Upper lobe of left lung (tissue), 6 donors: ENCODE data around the gene SMYD5. TPM values are rescaled to one million over a fixed set of nuclear protein-coding genes. Genes with fewer than 3 reads are reported as not detected.
A peak's percentile ranks its signal among the peaks of the same experiment; 100 is the strongest.

ENCODE experiments used
- ATAC-seq, 2 donors: fragments of 200-7000 bp; cut with Tn5 transposase; one replicate each; pipeline ENCODE4 v1.9.1; 2022; ENCODE audit warnings: mild to moderate bottlenecking in 2 of 2, moderate library complexity in 2 of 2; ENCODE audit not compliant: low FRiP score in 2 of 2
- DNase-seq, 2 donors: peaks; one replicate each; pipeline ENCODE4 v3.0.0-alpha.2; 2019 to 2020
- H3K27ac ChIP-seq, 4 donors: fragments of 200-600 bp; sonication (generic); one replicate each; pipeline ENCODE4 v1.5.1; 2016 to 2019
- H3K27me3 ChIP-seq, 4 donors: fragments of 200-600 bp; sonication (generic); one replicate each; pipeline ENCODE4 v1.5.1; 2017 to 2019
- H3K36me3 ChIP-seq, 4 donors: fragments of 200-600 bp; sonication (generic); one replicate each; pipeline ENCODE4 v1.5.1; 2016 to 2019
- H3K4me1 ChIP-seq, 4 donors: fragments of 200-600 bp; sonication (generic); one replicate each; pipeline ENCODE4 v1.5.1; 2018 to 2019
- H3K4me3 ChIP-seq, 4 donors: fragments of 200-600 bp; sonication (generic); one replicate each; pipeline ENCODE4 v1.5.1; 2017 to 2019; ENCODE audit warnings: mild to moderate bottlenecking in 2 of 4, moderate library complexity in 1 of 4
- H3K9me3 ChIP-seq, 4 donors: fragments of 200-600 bp; sonication (generic); one replicate each; pipeline ENCODE4 v1.5.1; 2018 to 2019
- CTCF ChIP-seq, 6 experiments: fragments of 450-650 bp in 4 of 6; fragments of 200-600 bp in 2 of 6; sonication (generic) in 2 of 6; IDR thresholded peaks; one replicate each; pipeline ENCODE4 v1.5.1; 2016 to 2019; ENCODE audit warnings: antibody characterized with exemption in 6 of 6
- EP300 ChIP-seq, 4 donors: sonication (generic); formaldehyde crosslinking; IDR thresholded peaks; one replicate each; pipeline ENCODE4 v1.5.1; 2017; ENCODE audit warnings: antibody characterized with exemption in 4 of 4, control low read depth in 2 of 4
- POLR2A ChIP-seq, 4 donors: fragments of 450-650 bp; IDR thresholded peaks; one replicate each; pipeline ENCODE4 v1.5.1; 2016 to 2017; ENCODE audit warnings: antibody characterized with exemption in 4 of 4, mild to moderate bottlenecking in 2 of 4
- POLR2AphosphoS5 ChIP-seq, 2 donors: sonication (generic); formaldehyde crosslinking; IDR thresholded peaks; one replicate each; pipeline ENCODE4 v1.5.1; 2017; ENCODE audit warnings: antibody characterized with exemption in 2 of 2
- WGBS, 2 donors: methylation state at CpG; one replicate each; pipeline ENCODE4 v1.1.5; 2017 to 2018; 5-methylcytosine and 5-hydroxymethylcytosine counted together
- total RNA-seq, 6 donors: library from RNA; depleted of rRNA in 4 of 6; stranded (reverse); fragments of >200 nt in 4 of 6; gene quantifications; one replicate each; pipeline versions ENCODE4 v1.1.0 to v1.2.1, GENCODE V29; 2016 to 2021
- donor health status: DM: no; HTN: no; CAD: no; lungs with moderate emphysema.
- donor health status: DM: no; HTN: yes; CAD: no; lungs with severe emphysema.

SMYD5 gene
- total RNA-seq, 6 donors from 2014 or later, result 18.1 to 58.8 (median 21.2) TPM

- H3K27me3 ChIP-seq, result no peaks in the 10 kb centered on the region
- ATAC-seq, result no peak
- peaks cover 8 to 34% (median 17%) of the 10 kb centered on the region in 4 donors for H3K4me1 ChIP-seq
- H3K27ac ChIP-seq, result no peak overlapping the region
- peaks cover 0 to 14% (median 1%) of the 10 kb centered on the region in 4 donors for H3K36me3 ChIP-seq
- no peaks in the 10 kb centered on the region for H3K9me3 ChIP-seq
- TF ChIP-seq CTCF (IDR thresholded peaks at IDR 0.05) (no peak), EP300 (IDR thresholded peaks at IDR 0.05) (no peak), POLR2A (IDR thresholded peaks at IDR 0.05) (no peak), POLR2AphosphoS5 (IDR thresholded peaks at IDR 0.05) (no peak)
- DNase-seq, result no peak
- H3K4me3 ChIP-seq, result peak overlapping the region in 1 of 4 donors; percentile 93
- 82 to 86% methylated on average over 4 of the region's 4 CpGs for WGBS, 2 donors
These were observed 1.2 kb downstream of the SMYD5 start for GRCh38 chr2:73215254-73215653.

GRCh38 chr2:73217160-73217559 lies 3.1 kb downstream of the SMYD5 start:
- H3K9me3 ChIP-seq, result no peaks in the 10 kb centered on the region
- DNase-seq, result no peak
- no peaks in the 10 kb centered on the region for H3K27me3 ChIP-seq
- 94 to 95% methylated on average over 5 of the region's 5 CpGs for WGBS, 2 donors
- H3K4me3 ChIP-seq, result no peak overlapping the region
- H3K27ac ChIP-seq, result no peak overlapping the region
- no peak for TF ChIP-seq EP300 (IDR thresholded peaks at IDR 0.05)
- no peak for TF ChIP-seq CTCF (IDR thresholded peaks at IDR 0.05)
- no peak for TF ChIP-seq POLR2A (IDR thresholded peaks at IDR 0.05)
- no peak for TF ChIP-seq POLR2AphosphoS5 (IDR thresholded peaks at IDR 0.05)
- no peak for ATAC-seq
- peaks cover 0 to 33% (median 5%) of the 10 kb centered on the region in 4 donors for H3K36me3 ChIP-seq
- H3K4me1 ChIP-seq, result peaks cover 8 to 30% (median 17%) of the 10 kb centered on the region in 4 donors

GRCh38 chr2:73217826-73218225 lies 3.8 kb downstream of the SMYD5 start:
- Histone ChIP-seq H3K27me3 (no peaks in the 10 kb centered on the region), H3K9me3 (no peaks in the 10 kb centered on the region), H3K4me1 (peaks cover 8 to 24% (median 11%) of the 10 kb centered on the region in 4 donors), H3K27ac (no peak overlapping the region), H3K4me3 (no peak overlapping the region), H3K36me3 (peaks cover 0 to 39% (median 10%) of the 10 kb centered on the region in 4 donors)
- 81 to 97% methylated on average over 2 of the region's 2 CpGs for WGBS, 2 donors
- DNase-seq (no peak), ATAC-seq (no peak)
- TF ChIP-seq EP300 (IDR thresholded peaks at IDR 0.05), result no peak
- TF ChIP-seq POLR2A (IDR thresholded peaks at IDR 0.05), result no peak
- TF ChIP-seq CTCF (IDR thresholded peaks at IDR 0.05), result no peak

GRCh38 chr2:73218298-73218697 lies 4.3 kb downstream of the SMYD5 start:
- Histone ChIP-seq H3K4me1 (peaks cover 5 to 20% (median 10%) of the 10 kb centered on the region in 4 donors), H3K27me3 (no peaks in the 10 kb centered on the region), H3K36me3 (peaks cover 0 to 44% (median 12%) of the 10 kb centered on the region in 4 donors), H3K4me3 (no peak overlapping the region), H3K27ac (no peak overlapping the region), H3K9me3 (no peaks in the 10 kb centered on the region)
- TF ChIP-seq EP300 (IDR thresholded peaks at IDR 0.05) (no peak), POLR2AphosphoS5 (IDR thresholded peaks at IDR 0.05) (no peak), CTCF (IDR thresholded peaks at IDR 0.05) (no peak), POLR2A (IDR thresholded peaks at IDR 0.05) (no peak)
- no peak for ATAC-seq
- DNase-seq, result no peak

- no peak overlapping the region for H3K27ac ChIP-seq
- peaks cover 0 to 6% (median 0%) of the 10 kb centered on the region in 4 donors for H3K4me1 ChIP-seq
- H3K27me3 ChIP-seq, result no peaks in the 10 kb centered on the region
- 84 to 93% methylated on average over 4 of the region's 4 CpGs for WGBS, 2 donors
- DNase-seq (no peak), ATAC-seq (no peak)
- no peaks in the 10 kb centered on the region for H3K9me3 ChIP-seq
- peaks cover 0 to 88% (median 39%) of the 10 kb centered on the region in 4 donors for H3K36me3 ChIP-seq
- TF ChIP-seq POLR2AphosphoS5 (IDR thresholded peaks at IDR 0.05), result no peak
- no peak for TF ChIP-seq POLR2A (IDR thresholded peaks at IDR 0.05)
- no peak for TF ChIP-seq CTCF (IDR thresholded peaks at IDR 0.05)
- no peak for TF ChIP-seq EP300 (IDR thresholded peaks at IDR 0.05)
- no peak overlapping the region for H3K4me3 ChIP-seq
These were observed 9.8 kb downstream of the SMYD5 start for GRCh38 chr2:73223821-73224220.
